ENCODE data around the gene MTG2.

MTG2 gene

DNA sequence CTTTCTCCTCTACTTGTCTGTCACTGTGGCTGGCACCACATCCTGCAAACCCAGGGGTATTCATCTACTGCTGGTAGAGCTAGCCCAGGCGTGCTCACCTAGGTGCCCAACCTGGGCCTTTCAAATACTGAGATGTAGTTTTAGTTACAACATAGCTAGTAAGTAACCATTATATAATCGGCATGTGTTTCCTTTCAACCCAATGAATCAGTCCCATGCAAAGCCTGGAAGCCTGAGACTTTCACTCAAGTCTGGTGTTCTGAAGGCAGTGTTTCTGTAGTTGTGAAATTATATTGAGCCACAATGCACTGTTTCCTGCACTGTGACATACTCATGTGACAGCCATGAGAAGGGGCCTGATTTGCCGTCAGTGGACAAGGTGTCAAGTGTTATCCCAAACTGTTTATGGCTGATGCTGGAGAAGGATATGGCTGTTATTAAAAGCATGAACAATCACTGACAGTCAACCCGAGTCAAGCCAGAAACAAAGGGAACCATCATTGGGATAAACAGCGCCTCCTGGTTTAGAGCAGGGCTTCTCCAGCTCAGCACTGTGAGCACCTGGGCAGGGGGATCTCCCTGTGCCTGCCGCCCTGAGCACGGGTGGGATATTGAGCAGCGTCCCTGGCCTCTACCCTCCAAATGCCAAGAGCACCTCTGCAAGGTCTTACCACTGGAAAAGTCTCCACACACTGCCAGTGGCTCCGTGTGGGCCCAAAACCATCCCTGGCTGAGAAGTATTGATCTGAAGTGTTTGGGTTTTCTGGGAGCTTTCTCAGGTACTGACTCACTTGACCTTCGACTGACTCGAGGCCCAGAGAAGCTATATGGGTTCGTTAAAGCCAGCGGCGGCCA is 41.2 kb upstream of the MTG2 start:
- DNase-seq (ENCODE audit: low read depth), result peak; percentile 70
- H3K4me3 ChIP-seq (ENCODE audit: low read length), result peak overlapping the region; percentile 72
- TF ChIP-seq, protein P1, sequence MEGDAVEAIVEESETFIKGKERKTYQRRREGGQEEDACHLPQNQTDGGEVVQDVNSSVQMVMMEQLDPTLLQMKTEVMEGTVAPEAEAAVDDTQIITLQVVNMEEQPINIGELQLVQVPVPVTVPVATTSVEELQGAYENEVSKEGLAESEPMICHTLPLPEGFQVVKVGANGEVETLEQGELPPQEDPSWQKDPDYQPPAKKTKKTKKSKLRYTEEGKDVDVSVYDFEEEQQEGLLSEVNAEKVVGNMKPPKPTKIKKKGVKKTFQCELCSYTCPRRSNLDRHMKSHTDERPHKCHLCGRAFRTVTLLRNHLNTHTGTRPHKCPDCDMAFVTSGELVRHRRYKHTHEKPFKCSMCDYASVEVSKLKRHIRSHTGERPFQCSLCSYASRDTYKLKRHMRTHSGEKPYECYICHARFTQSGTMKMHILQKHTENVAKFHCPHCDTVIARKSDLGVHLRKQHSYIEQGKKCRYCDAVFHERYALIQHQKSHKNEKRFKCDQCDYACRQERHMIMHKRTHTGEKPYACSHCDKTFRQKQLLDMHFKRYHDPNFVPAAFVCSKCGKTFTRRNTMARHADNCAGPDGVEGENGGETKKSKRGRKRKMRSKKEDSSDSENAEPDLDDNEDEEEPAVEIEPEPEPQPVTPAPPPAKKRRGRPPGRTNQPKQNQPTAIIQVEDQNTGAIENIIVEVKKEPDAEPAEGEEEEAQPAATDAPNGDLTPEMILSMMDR (IDR thresholded peaks at IDR 0.05; ENCODE audit: insufficient read depth, low read depth, low read length, missing control alignments), result peak; percentile 56

DNA sequence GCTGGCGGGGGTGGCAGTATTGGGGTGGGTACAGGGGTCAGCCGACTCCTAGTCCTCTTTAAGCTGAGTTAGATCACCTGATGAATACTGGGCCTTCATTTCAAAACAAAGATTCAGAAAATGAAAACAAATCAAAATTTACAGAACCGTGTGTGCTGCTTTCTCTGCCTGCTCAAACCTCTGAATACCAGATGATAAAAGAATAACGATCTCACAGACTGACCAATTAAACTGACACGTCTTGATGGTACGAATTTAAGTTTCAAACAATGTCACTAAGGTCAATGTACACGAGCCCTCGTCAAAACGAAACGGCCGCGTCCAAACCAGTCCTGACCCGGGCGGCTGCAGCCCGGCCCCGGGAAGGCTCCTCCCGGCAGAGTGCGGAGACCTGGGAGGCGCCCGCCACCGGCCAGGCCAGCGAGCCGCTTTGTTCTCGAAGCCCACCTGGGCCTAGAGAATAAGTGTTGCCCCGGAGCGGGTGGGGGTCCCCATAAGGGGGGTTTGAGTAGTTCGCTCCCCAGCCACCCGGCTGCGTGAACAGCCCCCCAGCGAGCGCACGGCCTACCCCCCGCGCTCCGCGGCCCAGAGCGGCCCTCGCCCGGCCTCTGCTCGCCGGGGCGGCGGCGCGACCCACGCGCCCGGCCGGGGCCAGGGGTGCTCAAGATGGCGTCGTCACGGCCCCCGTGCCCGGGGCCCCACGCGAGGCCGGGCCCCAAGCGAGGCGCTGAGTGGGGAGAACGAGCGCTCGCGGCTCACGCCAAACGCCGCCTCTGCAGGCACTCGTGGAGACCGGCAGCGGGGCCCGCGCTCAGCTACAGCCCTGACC is 40.4 kb upstream of the MTG2 start:
- TF ChIP-seq, protein P1 (IDR thresholded peaks at IDR 0.05; ENCODE audit: insufficient read depth, low read depth, low read length, missing control alignments), result no peak
- peak overlapping the region; percentile 72 for H3K4me3 ChIP-seq (ENCODE audit: low read length)
- no peak for DNase-seq (ENCODE audit: low read depth)

DNA sequence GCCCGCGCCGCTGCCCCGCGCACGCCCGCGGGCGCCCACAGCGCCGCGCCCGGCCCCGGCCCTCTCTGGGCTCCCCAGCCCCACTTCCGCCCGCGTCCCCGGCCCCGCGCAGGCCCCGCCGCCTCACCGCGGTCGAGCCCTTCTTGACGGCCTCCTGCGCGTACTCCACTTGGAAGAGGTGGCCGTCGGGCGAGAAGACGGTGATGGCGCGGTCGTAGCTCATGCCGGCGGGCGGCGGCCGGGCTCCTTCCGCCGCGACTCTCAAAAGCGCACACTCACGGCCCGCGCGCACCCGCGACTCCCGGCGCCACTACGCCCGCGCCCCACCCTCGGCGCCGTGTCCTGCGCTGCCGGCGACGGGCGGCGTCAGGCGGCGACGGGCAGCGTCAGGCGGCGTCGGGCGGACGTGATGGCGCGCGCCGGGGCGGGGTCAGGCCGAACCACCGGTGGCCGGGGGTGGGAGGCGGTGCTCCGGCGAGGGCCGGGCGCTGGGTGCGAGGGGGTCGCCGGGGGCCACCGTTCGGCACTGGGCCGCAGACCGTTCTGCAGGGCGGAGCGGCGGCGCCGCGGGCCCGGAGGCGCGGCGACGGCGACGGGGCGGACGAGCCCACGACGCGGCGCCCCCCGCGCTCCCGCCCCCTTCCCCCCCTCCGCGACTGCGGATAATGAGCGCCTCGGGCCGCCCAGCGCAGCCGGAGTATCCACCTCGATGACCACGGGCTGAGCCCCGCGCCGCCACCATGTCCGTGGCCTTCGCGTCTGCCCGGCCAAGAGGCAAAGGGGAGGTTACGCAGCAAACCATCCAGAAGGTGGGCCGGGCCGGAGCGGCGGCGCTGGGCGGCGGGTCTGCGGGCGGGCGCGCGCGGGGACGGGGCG is 39.5 kb upstream of the MTG2 start, which contains the start of the genes PSMA7 and SS18L1:
Gene PSMA7 (minus strand): TSS at position 314 of the 876 bp plus-strand sequence. CDS start 91 bp downstream, at position 223.
Gene SS18L1 (plus strand): TSS at position 689 of the 876 bp plus-strand sequence. CDS start 52 bp downstream, at position 741.
- TF ChIP-seq, protein P1 (IDR thresholded peaks at IDR 0.05; ENCODE audit: insufficient read depth, low read depth, low read length, missing control alignments), result no peak
- peak within 1 kb of the TSS; percentile 72 for H3K4me3 ChIP-seq (ENCODE audit: low read length)
- peak; percentile 92 for DNase-seq (ENCODE audit: low read depth)

DNA sequence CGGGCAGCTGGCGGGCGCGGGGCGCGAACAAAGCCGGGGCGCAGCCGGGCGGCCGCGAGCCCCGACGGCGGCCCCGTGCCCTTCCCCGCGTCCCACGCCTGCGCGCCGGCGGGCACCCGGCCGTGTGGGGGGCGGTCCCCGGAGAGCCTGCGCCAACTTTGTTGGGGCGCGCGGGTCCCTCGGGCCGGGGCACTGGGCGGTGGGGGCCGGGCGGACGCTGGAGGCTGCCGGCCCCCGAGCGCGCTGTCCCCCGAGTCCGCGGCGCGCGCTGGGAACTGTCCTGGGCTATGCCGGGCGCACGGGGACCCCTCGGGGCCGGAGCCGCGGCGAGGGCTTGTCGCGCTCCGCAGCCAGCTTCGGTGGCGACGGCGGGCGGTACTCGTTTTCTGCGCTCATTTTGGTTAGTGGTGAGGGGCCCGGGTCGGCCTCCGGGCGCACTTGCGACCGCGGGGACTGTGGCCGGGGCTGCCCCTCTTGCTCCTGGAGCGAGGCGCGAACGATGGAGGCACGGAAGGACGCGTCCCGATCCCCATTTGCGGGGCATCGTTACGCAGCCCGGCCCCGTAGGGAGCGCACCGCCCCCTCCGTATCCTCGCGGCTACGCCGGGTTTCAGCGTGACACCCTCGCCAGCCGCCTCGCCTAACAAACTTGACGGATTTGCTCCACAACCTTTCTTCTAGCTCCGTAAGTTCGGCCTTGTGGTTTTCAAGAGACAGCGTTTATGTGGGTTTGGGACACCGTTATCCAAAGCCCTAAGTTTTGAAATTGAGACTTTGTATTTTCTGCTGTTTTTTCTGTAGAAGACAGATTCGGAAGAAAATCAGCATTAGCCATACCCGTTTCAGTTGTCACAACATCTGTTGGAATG is 38.6 kb upstream of the MTG2 start:
- peak overlapping the region; percentile 61 for H3K4me3 ChIP-seq (ENCODE audit: low read length)
- DNase-seq (ENCODE audit: low read depth), result peak; percentile 82
- TF ChIP-seq, protein P1 (IDR thresholded peaks at IDR 0.05; ENCODE audit: insufficient read depth, low read depth, low read length, missing control alignments), result peak; percentile 5

DNA sequence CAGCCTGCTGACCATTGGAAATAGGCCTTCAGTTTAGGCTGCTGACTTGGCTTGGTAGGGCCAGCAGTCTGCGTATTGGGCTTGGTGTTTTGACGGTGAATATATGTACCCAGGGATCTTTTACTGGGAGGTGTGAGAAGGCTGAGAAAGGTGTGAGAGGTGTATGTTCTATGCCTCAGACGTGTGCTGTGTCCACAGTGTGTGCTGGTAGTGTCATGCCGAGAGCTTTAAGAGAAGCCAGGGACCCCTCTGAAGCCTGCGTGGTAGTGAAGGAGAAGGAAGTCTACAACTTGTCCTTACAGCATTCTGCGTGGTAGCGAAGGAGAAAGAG is 37.2 kb upstream of the MTG2 start:
- no peak overlapping the region for H3K4me3 ChIP-seq (ENCODE audit: low read length)
- no peak for DNase-seq (ENCODE audit: low read depth)
- TF ChIP-seq, protein P1 (IDR thresholded peaks at IDR 0.05; ENCODE audit: insufficient read depth, low read depth, low read length, missing control alignments), result no peak

Data from epithelial cell of esophagus (primary cell).